Activated effector memory CD4-positive, alpha-beta T cell treated with Interleukin-2 at 50 U/mL for 16 hours (primary cell): ENCODE data around the gene CACNA1F.
"Not testable (repeated sequence)": the region's sequence is repeated elsewhere in the genome, so short reads cannot be mapped to it uniquely, and the experiment has no call there.

Experiments used
- DNase-seq: peaks from one replicate; pipeline ENCODE4 v3.0.0-alpha.2; 2020

The CACNA1F gene

DNA sequence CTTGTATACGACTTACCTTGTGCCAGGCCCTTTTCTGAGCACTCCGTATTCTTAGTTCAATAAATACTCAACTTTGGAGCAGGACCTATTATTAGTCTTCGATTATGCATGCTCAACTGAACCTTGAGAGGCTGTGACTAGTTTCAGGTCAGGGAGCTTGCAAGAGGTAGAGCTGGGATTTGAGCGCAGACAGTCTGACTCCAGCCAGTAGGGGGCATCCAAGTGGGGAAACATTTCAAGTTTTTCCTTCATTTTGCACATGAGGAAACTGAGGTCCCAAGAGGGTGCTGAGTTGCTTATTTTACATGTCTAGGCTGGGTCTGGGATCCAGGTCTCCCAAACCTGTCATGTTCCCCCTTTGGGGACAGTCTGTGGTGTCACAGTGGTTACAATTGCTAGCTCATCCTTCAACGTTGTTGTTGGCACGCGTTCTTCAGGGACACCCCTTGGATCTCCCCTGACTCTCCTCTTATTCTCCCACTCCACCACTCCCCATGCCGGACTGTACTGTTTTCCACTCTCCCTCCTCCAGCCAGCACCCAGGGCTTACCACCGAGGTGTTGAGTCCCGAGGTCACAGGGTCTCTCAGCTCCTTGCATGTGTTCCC, 40.3 kb downstream of the CACNA1F start:
- DNase-seq, result no peak

DNA sequence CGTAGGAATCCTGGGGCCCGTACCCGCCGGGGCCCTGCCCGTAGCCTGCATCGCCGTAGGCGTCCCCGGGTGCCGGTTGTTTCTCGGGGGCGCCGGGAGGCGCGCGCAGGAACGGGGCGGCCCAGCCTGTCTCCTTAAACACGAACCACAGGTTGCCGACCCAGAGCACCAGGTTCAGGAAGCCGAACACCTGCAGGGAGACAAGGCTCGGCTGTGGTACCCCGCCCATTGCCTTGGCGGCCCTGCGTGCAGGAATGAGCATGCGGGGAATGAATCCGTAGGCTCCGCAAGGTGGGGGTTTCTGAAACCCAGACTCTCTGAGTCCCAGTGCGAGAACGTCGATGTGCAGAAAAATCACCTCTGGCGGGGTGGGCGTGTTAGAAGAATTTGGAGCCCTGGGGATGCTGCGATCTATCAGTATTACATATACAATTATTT, 41.5 kb downstream of the CACNA1F start:
- DNase-seq, result no peak

DNA sequence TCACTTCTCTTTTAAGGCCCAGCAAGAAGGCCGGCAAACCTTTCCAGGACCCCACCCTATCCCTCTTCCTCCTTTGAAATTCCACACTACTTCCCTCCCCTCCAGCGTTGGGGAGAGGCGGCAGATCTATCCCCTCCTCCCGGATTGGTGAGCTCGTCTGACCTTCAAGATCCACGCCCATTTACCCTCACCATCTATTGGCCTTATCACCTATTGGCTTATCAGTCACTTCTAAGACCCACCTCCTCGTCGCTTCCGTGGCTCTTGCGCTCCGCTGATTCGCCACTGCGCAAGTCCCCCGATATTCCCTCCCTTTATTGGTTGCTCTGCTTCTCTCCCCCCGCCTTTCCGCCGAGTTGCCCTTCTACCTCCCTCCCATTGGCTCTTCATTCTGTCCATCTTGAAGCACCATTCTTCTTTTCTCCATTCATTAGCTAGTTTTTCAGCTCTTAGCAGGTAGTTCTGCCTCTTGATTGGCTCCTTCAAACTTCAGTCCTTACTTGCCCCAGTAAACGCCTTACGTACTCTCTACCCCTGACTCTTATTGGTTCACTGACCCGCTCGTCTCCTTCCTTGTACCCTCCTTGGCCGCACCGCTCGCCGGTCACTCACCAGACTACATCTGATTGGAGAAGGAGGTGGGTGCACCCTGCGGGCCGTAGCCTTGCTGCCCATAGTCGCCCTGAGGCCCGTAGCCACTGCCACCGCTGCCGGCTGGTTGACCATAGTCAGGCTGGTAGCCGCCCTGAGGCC, 42.1 kb downstream of the CACNA1F start:
- DNase-seq, result peak; percentile 78

DNA sequence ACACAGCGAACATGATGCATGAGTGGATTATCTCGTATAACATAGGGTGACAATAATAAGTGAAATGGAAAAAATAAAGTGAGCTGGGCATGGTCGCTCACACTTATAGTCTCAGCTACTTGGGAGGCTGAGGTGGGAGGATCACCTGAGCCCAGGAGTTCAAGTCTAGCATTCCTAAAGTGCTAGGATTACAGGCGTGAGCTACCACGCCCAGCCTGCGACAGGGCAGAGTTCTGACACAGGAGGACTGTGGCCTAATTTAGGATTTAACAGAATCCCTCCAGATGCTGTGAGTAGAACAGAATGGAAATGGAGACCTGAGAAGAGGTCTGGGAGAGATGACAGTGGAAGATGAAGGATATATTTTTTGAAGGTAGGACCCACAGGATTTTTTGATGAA, 43.5 kb downstream of the CACNA1F start:
- DNase-seq, result no peak

DNA sequence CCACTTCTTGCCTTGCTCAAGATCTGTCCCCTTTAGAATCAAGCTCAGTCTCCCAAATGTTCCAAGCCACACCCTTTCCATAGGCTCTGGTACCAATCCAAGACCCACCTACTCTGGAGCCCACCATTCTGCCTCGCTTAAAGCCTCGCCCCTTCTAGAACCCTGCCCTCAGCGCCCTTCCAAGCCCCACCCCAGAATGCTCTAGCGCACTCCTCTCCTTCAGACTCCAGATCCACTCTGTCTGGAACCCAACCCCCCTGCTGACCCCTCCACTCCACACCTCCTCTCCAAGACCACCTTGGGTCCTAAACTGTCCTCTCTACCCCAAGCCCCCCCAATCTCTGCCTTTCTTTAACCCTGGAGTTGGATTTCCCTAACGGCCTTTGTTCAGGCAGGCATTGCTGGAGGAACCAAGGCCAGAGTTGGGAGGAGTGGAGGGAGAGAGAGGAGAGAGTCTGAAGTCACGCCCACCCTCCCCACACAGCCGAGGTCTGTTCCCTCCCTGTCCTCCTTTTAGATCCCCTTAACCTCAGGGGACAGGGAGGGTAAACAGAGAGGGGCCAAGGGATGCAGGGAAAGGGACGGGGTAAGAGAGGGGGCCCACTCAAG, 44.6 kb downstream of the CACNA1F start:
- DNase-seq, result no peak

DNA sequence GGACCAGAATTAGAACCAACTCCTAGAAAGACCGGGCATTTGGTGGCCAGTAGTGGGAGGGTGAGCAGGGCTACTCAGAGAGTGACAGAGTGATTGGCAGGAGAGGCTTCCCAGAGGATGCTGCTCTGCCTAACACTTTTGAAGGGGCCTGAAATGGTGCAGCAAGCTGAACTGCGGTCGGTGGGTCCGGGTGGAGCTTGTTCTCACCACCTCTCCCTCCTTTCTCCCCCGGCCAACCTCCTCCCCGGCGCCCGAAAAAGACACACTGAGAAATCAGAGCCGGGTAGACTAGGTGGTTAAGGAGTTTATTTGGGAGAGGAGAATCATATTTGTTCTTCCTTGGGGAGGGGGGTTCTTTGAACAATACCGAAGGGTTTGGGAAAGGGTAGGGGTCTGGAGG, 45.6 kb downstream of the CACNA1F start:
- DNase-seq, result no peak

DNA sequence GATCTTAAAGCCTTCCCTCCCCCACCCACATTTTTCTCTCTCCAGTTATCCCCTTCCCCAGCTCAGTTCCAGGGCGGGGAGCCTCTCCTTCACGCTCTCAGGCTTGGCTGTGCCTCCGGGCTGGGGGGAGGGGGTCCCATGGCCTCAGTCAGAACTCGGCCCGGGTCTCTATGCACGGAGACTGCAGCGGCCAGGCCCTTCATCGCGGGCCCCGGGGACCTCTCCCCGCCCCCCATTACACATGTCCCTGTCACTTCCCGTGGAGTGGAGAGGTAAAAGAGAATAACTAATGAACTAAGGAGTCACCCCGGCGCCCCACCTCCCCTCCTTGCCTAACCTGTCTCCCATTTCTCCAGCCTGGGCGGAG, 46.1 kb downstream of the CACNA1F start:
- no peak for DNase-seq

- peak; percentile 60 for DNase-seq
These were observed 46.8 kb downstream of the CACNA1F start, which contains the start of gene PRICKLE3 for GRCh38 chrX:49186125-49187027. PRICKLE3 (minus strand) TSS chrX:49186373; CDS start chrX:49186297, 76 bp downstream.

DNA sequence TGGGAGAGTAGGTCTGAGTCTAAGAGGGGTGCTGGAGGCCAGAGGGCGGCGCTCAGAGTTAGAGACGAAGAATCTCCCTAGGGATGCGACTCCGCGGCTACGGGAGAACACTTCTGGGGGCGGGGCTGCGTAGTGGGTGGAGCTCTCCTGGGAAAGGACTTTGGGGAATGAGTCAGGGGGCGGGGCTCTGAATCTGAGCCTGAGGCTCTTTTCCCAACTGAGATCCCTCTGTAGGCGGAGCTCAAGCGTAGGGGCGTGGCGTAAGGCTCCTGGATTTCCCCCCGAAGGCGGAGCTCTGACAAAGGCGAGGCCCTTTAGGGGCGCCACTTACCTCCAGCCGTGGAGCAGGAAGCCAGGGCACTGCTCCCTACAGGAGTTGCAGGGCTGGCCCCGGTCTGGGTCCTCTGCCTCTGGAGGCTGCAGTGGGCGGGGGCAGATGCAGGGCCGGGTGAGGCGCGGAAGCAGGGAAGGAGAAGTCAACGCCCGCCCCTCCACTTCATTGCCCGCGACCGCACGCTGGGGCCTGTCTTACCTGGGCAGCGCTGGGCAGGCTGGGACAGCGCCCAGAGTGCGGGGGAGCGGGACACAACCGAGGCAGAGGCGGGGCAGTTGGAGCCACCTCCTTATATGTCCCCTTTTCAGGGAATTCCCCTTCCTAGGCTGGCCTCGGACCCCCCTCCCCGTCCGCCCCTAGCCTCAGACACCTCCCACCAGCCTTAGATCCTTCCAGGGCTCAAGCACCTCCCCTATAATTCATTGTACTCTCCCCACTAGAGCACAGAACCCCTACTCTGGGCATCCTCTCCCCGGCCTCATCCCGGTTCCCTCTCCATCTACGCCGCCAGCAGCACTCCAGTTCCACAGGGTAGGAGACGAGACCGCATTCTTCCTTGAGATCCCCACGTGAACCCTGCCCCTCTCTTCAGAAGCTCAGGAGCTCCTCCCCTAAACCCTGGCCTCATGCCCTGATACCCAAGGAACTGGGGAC, 48.6 kb downstream of the CACNA1F start:
- DNase-seq, result no peak

GRCh38 chrX:49183701-49184281, 49.3 kb downstream of the CACNA1F start:
- no peak for DNase-seq

DNA sequence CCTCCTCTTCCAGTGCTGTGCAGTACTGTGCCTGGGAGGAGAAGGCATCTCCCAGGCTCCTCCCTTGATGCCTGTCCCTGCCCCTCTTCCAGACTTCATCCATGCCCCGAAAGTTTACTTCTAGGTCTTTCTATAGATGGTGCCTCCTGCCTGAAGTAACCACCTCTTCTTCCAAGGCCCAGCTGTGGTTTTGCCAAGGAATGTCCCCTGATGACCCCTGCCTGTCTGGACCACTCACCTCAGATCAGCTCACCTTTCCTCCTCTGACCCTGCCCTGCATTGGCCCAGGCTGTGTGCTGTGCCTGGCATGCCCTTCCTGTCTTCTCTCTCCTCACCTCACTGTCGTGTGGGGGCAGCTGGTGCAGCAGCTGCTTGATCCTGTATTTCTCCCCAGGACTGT, 53.8 kb downstream of the CACNA1F start:
- no peak for DNase-seq

- no peak for DNase-seq
These were observed 54.6 kb downstream of the CACNA1F start for GRCh38 chrX:49178537-49178936.

- no peak for DNase-seq
These were observed 55.2 kb downstream of the CACNA1F start for GRCh38 chrX:49177873-49178480.

DNA sequence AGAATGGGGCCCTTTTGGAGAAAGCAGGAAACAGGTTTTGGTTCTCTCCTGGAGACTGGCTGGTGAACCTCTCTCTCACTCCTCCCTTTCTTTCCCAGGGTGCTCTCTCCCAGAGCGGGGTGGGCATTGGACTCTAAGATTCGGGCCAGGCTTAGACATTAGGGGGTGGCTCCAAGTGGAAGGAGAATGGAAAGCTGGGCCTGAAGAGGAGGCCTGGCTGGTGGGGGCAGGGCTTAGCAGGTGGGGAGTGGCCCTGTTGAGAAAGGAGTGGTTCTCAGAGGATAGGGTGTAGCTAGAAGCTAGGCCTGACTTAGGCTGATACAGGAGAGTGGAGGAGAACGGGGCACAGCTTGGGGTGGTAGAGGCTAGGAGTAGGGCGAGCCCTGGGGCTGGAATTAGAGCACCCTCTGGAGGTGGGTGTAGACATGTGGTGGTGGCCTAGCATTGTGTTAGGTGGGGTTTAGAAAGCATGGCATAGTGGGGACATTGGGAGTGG, 55.8 kb downstream of the CACNA1F start:
- DNase-seq, result no peak

DNA sequence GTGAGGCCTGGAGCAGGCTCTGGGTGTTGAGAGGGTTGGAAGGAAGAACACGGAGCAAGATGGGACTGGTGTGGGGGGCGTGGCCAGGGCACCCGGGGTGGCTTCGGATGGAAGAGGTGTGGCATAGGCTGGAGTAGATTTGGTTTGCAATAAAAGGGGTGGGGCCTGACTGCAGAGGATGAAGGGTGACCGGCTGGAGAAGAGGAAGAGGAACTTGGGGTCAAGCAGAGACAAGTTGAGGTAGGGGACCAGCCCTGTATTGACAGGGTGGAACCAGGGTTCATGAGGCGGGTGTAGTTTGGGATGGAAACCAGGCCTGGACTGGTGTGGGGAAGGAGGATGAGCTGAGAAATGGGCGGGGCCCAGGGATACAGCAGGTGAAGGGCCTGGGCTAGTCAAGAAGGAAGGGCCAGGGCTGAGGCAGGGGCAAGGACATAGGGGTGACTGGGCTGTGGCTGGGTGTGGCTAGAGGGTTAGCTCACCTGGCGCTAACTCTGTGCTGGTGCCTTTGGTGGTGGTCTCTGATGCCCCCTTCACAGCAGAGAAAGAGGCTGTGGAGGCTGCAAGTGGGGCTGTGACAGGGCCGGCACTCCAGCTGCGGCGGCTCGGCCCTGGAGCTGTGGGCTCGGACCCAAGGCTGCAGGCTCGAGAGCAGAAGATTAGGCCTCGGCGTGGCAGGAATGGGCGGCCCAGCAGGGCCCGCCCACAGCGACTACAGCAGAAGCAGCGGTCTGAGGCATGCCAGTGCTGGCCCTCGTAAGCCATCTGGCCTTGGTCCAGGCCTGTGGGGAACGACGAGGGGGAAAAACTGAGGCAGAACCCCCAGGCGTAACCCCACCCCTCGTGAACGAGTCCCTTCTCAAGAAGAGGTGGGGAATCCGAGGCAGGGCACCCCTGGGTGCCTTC, 56.5 kb downstream of the CACNA1F start:
- no peak for DNase-seq

DNA sequence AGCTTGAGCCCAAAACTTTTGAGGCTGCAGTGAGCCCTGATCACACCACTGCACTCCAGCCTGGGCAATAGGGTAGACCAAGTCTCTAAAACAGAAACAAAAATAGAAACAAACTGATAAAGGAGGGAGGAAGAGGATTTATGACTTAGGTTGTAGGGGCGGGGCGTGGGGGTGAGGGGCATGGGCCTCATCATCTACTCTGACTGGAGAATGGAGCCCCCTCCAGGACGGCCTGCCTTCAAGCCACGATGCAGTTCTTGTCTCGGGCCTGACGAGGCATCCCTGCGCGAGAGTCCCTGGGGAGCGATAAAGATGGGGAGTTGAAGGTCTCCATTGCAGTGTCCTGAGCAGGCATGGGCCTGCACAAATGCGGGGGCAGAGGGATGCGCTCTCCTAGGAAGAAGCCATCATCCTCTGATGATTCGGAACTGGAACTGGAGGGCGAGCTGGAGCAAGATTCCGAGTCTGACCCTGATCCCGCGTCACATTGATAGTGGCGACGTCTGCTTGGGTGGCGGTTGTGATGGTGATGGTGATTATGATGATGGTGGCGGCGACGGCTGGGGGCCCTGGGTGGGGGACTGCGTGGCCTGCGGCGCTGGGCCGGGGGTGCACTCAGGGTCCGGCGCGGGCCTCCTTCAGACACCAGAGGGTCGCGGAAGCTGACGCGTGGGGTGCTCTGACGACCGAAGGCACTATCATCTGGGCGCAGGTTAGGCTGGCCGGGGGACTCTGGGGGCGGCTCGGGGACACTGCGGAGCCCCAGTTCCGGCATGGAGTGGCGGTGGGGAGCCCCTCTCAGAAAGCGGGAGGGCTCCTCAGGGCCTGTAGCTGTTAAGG, 57.5 kb downstream of the CACNA1F start:
- no peak for DNase-seq

DNA sequence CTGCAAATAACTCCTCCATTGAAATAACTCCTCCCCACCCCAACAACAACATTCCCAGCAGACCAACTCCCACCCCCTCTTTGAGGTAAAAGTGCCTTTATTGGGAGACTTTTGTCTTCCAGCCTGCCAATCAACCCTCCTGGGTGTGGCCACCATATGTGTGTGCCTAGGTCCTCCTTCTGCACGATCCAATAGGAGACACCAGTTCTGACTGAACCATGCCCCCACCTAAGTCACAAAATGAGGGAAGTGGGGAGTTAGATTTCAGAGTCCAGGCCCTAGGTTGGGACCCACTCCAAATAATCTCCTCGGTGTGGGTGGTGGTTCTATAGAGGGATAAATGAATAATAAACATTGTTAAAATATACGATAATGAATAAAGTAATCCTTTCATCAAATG, 58.4 kb downstream of the CACNA1F start:
- DNase-seq, result no peak

- not testable (repeated sequence) for DNase-seq
These were observed 59.6 kb downstream of the CACNA1F start for GRCh38 chrX:49173544-49173943.

DNA sequence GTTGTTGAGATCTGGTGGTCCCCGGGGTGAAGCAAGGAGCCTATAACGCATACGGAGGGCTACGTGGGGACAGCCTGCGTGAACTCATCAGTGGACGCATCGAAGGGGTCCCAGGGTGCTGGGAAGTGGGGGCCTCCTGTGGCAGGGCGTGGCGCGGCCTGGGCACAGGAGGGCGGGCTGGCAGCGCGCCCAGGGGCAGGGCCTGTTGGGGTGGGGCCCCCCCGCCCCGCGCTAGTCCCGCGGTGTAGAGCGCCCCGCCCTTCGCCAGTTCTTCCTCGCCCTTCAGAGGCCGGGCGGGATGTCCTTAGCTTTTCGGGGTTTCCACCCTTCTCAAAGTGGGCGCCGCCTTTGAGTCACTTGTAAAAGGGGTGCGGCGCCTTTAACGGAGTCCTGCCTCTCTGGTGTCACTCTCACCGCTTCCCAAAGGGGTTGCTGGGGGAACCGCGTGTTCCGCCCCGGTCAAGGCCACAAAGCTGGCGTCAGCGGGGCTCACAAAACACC, 60.8 kb downstream of the CACNA1F start:
- DNase-seq, result peak; percentile 64
